ENCODE measurements around the gene HELLS.
A peak's percentile ranks its signal among the peaks of the same experiment; 100 is the strongest.
"Not testable (repeated sequence)": the region's sequence is repeated elsewhere in the genome, so short reads cannot be mapped to it uniquely, and the experiment has no call there.

Gene HELLS

DNA sequence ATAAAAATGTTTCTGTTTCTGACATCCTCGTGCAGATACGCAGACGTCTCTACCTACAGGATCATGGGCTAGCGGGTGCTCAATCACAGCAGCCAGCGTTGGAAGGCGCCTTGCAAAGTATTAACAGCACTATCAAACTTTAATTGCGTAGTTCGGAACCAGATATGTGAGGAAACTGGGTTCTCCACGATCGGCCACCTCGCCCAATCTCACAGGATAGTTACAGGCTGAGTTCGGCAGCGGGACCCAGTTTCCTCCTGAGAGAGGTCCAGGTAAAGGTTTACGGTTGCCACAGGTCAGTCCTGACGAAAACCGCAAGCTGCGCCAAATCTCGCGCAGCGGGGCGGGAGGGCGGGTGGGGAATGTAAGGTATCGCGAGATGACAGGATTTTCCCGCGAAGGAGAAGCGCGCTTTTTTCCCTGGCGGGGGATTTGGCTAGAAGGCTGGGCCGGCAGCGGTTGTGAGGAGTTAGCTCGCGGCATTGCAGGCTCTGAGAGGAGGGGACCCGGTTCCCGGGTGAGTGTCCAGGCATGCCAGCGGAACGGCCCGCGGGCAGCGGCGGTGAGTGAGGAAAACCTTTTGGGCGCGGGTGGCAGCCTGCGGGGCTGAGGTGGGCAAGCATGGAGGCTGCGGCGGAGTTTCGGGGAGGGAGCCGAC is at the start of gene HELLS:
HELLS (plus strand) TSS at position 398 of the 658 bp plus-strand sequence; CDS start at position 532, 134 bp downstream.
- peak; percentile 94 for DNase-seq (ENCODE audit: low spot score)

DNA sequence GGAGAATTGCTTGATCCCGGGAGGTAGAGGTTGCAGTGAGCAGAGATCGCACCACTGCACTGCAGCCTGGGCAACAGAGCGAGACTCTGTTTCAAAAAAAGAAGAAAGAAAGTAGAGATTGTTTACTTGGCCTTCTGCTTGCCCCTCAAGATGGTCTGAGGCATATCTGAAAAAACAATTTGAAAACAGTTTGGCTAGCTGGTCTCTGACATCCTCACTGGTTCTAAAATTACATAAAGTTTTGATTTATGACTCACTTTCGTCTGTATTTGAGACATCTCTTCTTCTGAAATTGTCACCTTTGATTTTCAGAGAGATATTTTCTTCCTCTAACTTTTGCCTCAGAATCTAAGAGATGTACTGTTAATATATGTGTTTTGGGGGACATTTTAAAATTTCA is 49.6 kb upstream of the HELLS start:
- no peak for DNase-seq (ENCODE audit: low spot score)

DNA sequence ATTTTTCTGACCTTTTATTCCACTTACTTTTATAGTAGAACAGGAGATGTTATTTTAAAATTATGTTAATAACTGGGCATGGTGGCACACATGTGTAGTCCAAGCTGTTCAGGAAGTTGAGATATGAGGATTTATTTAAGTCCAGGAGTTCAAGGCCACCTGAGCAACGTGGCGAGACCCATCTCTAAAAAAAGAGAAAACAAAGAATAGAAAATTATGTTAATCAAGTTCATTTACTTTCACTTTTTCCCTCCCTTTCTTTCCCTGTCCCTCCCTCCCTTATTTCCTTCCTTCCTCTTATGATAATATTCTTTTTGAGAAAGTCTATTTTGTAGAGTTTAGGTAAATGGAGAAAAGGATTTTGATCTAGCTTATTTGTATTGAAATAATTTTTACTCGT is 48.9 kb upstream of the HELLS start:
- DNase-seq (ENCODE audit: low spot score), result no peak

DNA sequence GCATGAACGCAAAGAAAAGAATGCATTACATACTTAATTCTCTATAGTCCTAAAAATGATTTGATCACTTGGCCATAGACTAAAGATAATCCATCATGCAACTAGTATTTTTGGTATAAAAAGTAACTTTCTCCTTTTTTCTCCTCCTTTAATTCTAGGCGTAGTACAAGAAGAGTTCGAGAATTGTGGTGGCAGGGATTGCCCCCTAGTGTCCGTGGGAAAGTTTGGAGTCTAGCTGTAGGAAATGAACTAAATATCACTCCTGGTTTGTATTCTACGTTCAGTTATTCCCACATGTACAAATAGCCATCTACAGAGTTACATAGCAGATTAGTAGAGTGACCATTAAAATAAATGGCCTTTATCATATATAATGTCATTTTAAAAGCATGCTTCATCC is 45.5 kb upstream of the HELLS start:
- peak; percentile 13 for DNase-seq (ENCODE audit: low spot score)

DNA sequence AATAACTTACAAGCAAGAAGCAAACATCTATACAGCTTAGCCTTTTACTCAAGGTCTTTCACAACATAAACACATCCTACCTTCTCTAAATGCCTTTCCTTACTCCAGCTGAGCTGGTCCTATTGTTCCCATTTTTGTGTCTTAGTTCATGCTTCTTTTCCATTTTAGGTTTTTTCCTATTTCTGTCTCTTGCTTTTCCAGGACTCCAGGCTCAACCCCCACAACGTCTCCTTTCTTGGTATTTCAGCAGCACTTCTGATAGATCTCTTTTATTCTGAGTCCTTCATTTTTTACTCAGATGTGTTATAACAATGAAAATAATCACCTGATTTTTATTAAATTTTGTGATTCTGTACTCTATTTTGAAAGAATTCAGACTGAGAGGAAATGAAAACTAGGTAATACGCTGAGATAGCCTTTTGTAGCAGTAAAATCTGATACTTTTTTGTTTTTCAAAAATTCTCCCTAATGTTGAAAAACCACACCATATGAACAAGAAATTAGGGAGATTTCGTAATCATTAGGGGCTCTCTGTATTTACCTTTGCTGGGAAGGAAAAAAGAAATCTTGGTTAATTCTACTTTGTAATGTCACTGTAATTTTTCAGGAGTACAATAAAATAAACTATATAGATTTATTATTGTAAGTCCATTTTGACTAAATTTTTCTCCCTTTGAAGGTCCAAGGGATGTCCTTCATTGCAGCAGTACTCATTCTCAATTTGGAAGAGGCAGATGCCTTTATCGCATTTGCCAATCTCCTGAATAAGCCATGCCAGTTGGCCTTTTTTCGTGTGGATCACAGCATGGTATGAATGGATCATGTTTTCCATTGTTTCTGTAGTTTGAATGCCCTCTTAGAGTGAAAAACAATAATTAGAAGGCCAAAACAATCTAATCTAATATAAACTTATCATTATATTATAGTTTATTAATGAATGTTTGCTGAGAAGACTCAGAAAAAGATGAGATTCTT is 24.0 kb upstream of the HELLS start:
- DNase-seq (ENCODE audit: low spot score), result no peak

DNA sequence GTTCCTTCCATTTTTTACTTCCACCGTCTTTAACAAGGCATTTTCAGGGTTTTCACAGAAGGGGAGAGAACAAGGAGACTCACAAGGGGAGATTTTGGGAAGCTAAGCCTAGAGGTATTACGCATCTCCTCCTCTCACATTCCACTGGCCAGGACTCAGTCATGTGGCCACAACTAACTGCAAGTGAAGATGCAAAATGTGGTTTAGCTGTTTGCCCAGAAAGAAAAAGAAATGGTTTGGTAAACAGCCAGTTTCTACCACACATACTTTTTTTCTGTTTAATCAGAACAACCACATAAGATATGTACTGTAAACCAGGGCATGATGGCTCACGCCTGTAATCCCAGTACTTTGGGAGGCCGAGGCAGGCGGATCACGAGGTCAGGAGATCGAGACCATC is 21.4 kb upstream of the HELLS start:
- peak; percentile 16 for DNase-seq (ENCODE audit: low spot score)

DNA sequence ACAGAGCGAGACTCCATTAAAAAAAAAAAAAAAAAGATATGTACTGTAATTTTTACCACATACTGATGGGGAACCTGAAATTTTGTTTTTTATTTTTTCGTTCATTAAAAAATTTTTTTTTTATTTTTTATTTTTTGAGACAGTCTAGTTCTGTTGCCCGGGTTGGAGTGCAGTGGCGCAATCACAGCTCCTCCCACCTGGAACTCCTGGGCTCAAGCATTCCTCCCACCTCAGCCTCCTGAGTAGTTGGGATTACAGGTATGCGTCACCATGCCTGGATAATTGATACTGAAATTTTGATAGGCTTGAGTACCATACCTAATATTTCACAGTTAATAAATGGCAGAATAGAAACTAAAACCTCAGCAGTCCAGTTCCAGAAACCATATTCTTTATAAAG is 20.9 kb upstream of the HELLS start:
- no peak for DNase-seq (ENCODE audit: low spot score)

DNA sequence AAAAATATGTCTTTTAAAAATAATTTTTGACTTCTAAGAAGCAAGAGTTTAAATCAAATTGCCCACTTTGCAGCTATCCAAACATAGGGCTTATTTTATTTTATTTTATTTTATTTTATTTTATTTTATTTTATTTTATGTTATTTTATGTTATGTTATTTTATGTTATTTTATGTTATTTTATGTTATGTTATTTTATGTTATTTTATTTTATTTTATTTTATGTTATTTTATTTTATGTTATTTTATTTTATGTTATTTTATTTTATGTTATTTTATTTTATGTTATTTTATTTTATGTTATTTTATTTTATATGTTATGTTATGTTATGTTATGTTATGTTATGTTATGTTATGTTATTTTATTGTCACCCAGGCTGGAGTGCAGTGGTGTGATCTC is 14.0 kb upstream of the HELLS start:
- DNase-seq (ENCODE audit: low spot score), result not testable (repeated sequence)

DNA sequence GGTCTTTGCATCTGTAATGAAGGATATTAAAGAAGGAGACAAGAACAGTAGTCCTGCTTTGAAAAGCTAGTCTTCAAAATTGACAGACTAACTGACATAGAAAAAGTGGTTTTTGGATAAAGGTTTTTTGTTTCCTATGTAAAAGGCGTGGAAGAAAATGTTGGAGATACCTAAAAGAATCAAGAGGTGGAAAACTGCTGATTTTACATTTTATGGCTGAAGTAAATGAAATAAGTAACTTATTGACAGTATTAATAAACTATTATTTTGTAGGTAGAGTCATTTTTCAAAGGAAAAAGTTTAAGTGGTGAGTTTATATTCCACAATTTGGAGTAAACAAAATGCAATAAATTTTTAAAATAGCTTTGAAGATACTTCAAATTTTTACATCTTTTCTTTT is 12.6 kb upstream of the HELLS start:
- DNase-seq (ENCODE audit: low spot score), result no peak

DNA sequence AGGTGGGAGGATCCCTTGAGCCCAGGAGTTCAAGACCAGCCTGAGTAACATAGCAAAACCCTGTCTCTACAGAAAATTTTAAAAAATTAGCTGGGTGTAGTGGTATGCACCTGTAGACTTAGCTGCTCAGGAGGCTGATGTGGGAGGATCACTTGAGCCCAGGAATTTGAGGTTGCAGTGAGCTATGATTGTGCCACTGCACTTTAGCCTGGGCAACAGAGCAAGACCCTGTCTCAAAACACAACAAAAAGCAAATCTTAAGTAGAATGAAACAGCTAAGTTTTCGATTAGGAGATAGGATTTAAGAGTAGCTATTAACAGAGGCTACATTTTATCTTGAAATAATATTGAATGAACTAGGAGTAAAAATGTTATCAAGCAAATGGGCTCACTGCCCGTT is 3.3 kb upstream of the HELLS start:
- not testable (repeated sequence) for DNase-seq (ENCODE audit: low spot score)

DNA sequence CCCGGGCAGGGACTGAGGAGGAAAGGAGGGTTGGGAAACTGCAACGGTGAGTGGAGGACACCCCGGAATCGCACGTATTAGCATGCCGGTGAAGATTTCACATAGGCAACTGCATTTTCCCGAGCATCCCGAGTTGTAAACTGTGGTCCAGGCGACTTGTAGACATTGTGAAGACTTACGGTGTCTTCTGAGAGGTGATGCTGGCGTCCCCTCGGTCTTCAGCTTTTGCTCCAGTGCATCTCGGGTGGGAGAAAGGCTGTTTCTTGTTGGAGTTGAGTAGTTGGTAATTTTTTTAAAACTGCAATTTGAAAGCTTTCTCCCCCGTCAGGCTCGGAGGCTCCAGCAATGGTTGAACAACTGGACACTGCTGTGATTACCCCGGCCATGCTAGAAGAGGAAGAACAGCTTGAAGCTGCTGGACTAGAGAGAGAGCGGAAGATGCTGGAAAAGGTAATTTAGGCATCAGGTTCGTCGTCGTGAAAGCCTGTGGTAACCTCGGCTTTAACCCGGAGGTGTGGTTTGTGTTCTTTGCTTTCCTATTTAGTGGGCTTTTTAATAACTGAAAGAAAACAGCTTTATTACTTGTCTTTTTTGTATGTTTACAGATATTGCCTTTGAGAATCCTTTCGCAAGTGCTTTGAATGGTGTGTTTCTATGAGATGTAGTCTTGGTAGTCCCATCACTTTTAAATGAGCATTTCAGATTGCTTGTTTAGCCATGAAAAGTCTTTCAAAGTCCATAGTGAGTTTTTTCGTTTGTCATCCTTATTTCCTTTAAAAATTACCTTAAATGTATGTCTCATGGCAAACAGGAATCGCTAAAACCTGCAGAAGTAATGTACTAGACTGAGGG is 687 bp downstream of the HELLS start:
- peak; percentile 22 for DNase-seq (ENCODE audit: low spot score)

DNA sequence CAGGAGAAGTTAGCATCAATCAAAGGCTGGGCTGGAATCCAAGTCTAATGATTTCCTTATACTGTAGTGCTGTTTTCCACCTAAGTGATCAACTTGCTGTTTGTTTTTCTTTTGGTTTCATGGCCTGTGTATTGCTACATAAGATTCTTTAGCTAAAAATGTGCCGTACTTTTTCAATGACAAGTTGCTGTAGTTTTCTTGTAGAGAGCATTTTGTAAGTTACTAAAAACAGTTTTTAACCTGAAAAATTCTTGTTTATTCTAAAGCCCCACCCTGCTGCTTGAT is 1.3 kb downstream of the HELLS start:
- DNase-seq (ENCODE audit: low spot score), result peak; percentile 6

DNA sequence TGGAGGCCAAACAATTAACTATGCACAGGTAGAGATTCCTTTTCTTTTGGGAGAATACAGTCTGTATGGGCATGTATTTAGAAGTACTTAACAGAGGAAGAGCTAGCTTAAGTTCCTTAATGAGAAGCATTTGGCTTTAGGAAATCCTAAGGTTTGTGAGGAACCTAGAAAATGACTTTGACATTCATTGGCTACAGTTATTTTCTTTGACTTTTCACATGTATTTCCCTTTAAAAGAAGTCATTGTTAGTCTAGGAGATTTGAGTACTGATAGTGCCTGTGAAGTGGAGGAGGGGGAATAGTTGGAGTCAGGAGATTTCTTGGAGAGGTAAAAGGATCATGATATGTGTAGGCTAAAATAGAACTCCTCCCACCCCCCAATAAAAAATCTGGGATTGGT is 3.6 kb downstream of the HELLS start:
- DNase-seq (ENCODE audit: low spot score), result no peak

DNA sequence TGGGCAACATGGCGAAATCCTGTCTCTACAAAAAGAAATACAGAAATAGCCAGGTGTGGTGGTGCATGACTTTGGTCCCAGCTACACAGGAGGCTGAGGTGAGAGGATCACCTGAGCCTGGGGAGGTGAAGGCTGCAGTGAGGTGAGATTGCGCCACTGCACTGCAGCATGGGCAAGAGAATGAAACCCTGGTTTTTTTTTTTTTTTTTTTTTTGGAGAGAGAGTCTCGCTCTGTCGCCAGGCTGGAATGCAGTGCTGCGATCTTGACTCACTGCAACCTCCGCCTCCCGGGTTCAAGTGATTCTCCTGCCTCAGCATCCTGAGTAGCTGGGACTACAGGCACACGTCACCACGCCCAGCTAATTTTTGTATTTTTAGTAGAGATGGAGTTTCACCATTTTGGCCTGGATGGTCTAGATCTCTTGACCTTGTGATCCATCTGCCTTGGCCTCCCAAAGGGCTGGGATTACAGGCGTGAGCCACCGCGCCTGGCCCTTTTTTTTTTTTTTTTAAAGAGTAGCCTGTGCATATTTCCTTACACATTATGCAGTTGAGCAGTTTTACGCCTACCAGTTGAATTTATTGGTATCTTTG is 22.2 kb downstream of the HELLS start:
- DNase-seq (ENCODE audit: low spot score), result not testable (repeated sequence)

DNA sequence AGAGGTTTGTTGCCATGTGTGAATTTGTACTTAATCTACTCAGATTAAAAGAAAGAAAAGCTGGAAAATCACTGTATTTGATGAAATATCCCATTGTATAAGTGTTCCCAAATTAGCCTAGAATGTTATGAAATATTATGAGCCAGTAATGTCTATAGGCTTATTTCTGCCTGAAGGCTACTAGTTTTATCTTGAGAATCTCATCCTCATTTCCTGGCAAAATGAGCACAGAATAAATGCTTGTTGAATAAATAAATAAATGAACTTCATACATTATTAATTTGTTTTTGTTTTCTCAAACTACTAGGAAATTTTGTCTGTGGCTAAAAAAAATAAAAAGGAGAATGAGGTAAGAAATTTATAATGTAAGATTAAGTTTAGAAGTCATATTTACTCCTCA is 25.5 kb downstream of the HELLS start:
- no peak for DNase-seq (ENCODE audit: low spot score)

DNA sequence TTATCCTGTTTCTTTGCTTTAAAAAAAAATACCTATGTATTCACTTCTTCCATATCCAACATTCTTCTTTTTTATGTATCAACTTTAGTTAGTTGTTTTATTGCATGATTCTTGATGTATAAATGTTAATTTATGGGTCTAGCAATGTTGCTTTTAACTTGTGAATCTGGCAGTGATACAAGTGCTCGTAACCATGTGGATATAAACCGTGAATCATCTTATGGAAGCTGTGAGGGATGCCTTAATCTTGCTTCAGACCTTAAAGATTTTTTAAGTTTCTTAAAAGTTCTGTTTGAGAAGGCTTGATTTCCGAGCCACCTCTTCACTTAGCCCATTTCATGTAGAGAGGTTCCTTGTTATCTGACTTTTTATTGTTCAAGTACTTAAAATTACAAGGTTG is 25.9 kb downstream of the HELLS start:
- DNase-seq (ENCODE audit: low spot score), result no peak

DNA sequence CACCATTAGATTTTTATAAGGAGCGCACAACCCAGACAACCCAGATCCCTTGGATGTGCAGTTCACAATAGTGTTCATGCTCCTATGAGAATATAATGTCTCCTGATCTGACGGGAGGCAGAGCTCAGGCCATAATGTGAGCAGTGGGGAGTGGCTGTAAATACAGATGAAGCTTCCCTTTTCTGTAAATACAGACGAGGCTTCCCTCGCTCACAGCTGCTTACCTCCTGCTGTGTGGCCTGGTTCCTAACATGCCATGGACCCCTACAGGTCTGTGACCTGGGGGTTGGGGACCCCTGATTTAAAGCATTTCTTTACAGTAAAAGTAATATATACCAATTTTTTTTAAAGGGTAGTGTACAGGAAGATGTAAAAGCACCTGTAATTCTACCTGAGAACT is 33.2 kb downstream of the HELLS start:
- DNase-seq (ENCODE audit: low spot score), result no peak

DNA sequence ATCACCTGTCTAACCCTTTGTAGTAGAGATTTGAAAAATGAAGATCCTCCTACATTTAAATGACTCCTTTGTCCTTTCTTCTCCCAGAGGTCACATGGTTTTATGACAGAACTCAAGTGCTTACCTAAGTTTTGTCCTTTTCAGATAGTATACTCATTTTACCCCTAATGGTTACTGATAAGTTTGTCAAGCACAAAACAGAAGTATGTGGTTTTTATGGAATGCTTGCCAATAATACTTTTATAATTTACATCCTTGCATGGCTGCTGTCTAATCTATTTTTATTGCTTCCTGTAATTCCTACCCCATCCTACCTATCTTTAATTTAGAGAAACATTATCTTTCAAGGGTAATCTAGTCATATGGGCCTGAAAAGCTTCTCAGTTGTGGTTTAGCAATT is 37.5 kb downstream of the HELLS start:
- no peak for DNase-seq (ENCODE audit: low spot score)

DNA sequence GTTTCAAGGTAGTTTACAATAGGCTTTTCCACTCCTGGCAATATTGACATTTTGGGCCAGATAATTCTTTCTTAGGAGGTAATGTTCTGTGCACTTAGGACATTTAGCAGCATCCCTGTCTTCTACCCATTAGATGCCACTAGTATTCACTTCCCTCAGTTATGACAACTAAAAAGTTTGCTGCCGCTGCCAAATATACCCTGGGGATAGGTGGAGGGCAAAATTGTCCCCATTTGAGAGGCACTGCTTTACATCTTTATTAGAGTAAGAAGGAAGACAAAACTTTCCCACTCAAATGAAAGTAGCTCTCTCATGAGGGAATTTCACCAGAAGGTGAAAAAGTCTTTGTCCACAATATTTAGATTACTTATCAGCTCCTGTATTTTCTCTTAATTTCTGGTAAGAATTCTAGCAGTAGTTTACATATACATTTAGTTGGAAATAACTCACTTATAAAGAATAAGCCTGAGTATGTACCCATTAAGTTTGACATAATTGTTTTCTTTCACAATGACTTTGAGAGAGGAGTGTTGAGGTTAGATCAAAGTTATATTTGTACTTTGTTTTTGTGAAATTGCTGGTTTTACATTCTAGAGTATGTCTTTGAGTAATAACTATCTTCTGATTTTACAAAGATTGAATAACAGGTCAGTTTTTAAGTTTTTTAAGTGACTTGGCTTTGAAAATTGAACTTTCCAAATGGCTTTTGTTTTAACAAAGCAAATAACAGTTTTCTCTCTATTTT is 46.0 kb downstream of the HELLS start:
- no peak for DNase-seq (ENCODE audit: low spot score)

DNA sequence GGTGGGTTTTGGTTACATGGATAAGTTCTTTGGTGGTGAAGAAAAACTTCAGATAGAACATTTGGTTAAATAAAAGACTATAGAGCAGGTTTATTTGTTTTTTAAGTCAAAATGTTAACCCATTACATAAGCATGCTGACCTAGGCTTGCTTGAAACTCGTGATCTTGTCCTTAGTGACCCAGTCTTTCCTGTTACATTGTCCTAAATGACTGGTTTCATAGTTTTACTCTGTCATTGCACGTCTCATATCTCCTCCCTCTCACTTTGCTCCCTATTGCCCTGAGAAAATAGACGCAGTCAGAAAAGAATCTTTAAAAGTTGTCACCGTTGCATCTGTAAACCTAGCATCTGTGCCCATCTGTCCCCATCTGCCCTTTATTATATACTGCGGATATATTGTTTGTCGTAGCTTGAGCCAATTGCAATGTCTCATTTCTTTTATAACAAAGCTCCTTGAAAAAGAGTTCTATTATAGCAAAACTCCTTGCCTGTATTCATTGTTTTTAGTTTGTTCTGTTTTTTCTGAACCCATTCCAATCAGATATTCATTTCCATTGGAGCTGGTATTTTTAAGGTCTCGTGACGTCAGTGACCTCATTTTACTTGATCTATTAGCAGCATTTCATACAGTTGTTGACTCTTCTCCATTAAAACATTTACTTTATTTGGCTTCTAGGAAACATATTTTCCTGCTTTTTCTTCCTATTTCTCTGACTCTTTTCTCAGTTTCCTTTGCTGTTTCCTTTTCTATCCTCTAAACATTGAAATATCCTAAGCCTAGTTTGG is 57.3 kb downstream of the HELLS start:
- no peak for DNase-seq (ENCODE audit: low spot score)

DNA sequence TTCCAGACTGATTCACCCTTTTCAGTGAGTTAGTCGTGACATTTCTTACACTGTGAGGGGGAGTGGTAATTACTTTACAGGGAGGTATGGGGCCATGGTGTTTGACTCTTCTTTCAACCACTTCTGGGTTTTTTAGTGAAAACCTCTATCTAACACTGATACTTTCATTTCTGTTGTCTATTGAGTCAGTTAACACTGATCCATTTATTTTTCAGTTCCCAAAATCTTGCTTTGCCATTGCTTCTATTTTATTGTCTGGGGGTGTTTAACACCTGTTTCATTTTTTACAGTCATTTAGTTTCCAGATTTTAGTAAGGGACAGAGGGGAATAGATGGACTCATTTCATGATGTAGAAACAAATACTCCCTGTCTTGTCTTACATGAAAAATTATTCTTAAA is 61.5 kb downstream of the HELLS start:
- DNase-seq (ENCODE audit: low spot score), result no peak

Data from GM03348 (cell line).